GM13977 (cell line): ENCODE measurements around the gene NR1I2.
A peak's percentile ranks its signal among the peaks of the same experiment; 100 is the strongest.

Experiments
- DNase-seq: peaks from one replicate; pipeline ENCODE4 v3.0.0; 2012; ENCODE audit warnings: low spot score
- in situ Hi-C: fragments of 300-500 bp; cut with MboI; formaldehyde crosslinking; loops from one replicate; pipeline ENCODE4 v1.12.0; 2022; ENCODE audit warnings: low sequenced_read_pairs, low pct_unique_long_range_greater_than_20kb, mixed read lengths, inconsistent platforms; ENCODE audit not compliant: unreplicated experiment
- TF ChIP-seq, protein P1 (sequence below): IDR thresholded peaks from 2 replicates; pipeline ENCODE4 v1.5.1; 2012; ENCODE audit warnings: mild to moderate bottlenecking, control low read depth; ENCODE audit not compliant: insufficient read depth; ENCODE audit errors: extremely low read depth, missing control alignments

The NR1I2 gene

DNA sequence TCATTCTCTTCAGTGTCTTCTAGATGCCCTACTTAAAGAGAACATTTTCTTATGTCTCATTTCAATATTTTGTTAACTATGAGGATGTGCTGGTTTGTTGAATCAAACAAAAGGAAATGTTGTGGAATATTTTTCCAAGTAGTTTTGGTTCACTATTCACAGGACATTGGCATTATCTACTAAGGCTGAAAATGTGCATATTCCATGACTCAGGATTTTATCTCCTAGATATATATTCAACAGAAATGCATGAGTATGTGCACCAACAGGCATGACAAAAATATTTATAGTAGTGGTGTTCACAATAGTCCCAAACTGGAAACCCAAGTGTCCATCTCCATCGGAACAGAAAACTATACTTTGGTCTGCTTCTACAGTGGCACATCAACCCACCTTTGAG, 16.7 kb upstream of the NR1I2 start:
- in situ Hi-C loops, result no loop called here
- DNase-seq, result no peak
- TF ChIP-seq, protein P1, sequence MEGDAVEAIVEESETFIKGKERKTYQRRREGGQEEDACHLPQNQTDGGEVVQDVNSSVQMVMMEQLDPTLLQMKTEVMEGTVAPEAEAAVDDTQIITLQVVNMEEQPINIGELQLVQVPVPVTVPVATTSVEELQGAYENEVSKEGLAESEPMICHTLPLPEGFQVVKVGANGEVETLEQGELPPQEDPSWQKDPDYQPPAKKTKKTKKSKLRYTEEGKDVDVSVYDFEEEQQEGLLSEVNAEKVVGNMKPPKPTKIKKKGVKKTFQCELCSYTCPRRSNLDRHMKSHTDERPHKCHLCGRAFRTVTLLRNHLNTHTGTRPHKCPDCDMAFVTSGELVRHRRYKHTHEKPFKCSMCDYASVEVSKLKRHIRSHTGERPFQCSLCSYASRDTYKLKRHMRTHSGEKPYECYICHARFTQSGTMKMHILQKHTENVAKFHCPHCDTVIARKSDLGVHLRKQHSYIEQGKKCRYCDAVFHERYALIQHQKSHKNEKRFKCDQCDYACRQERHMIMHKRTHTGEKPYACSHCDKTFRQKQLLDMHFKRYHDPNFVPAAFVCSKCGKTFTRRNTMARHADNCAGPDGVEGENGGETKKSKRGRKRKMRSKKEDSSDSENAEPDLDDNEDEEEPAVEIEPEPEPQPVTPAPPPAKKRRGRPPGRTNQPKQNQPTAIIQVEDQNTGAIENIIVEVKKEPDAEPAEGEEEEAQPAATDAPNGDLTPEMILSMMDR, result no peak

DNA sequence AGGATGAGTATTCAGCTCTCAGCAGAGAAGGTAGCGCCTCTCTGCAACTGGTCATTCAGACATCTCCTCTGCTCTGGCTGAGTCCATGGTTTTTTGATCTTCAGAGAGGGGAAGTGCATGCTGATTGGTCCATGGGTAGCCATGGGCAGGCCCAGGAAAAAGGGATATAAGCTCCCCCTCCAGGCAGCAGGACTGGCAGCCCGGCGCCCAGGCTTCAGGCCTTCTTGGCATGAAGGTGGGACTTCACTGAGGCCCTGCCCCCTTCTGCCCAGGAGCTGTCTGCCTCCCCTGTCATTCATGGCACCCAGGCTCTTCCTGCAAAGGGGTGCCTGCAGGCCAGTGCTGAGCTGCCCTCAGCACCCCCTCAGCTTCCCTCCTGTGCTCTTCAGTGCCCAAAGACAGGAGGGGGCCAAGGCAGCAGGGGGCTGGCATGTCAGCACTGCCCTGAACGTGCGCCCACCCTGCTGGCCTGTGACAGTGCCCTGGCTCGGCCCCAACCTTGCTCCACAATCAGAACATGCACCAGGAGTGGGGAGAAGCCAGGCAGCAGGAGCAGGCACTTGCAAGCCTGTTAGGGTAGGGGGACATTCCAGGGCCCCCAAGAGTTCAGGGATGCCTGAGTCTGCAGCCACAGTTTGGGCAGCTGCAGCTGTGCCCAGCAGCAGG, 13.8 kb upstream of the NR1I2 start:
- TF ChIP-seq, protein P1, result no peak
- no peak for DNase-seq
- in situ Hi-C loops, result no loop called here

- TF ChIP-seq, protein P1, result no peak
- in situ Hi-C loops, result no loop called here
- no peak for DNase-seq
Observed at GRCh38 chr3:119768668-119769393, 13.1 kb upstream of the NR1I2 start.

GRCh38 chr3:119769394-119770149, 12.3 kb upstream of the NR1I2 start:
- in situ Hi-C loops, result no loop called here
- TF ChIP-seq, protein P1, result no peak
- no peak for DNase-seq

DNA sequence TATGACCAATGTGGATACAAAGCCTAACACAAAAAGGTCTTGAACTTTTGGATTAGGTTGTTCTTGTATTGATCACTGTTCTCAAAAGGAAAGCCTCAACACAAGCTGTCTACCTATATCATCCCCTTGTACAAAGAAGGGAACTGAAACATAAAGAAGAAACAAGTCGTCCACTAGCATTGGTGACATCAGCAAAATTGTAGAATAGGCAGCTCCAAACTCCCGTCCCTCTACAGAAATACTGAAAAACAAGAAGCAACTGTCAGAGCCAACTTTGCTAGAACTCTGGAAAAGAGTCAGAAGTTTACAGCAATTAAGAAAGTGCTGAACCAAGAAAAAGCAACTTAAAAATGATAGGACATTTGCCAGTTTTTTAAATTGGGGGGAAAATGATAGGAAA, 7.5 kb upstream of the NR1I2 start:
- peak; percentile 45 for DNase-seq
- in situ Hi-C loops, result no loop called here
- TF ChIP-seq, protein P1, result no peak

GRCh38 chr3:119776304-119776703, 5.6 kb upstream of the NR1I2 start:
- in situ Hi-C loops, result no loop called here
- DNase-seq, result no peak
- TF ChIP-seq, protein P1, result no peak
